NCI-H2029 (cell line): ENCODE measurements around the gene TRIM40.
A peak's percentile ranks its signal among the peaks of the same experiment; 100 is the strongest.
"Not testable (repeated sequence)": the region's sequence is repeated elsewhere in the genome, so short reads cannot be mapped to it uniquely, and the experiment has no call there.

Source experiments
- DNase-seq: peaks from one replicate; lab custom pipeline; 2025; lab: John Stamatoyannopoulos, UW

TRIM40 gene

GRCh38 chr6:30113003-30113759 lies 22.8 kb upstream of the TRIM40 start, which contains the start of gene TRIM31:
Gene TRIM31, minus strand, starts transcription at chr6:30113090. Its CDS starts 285 bp downstream, at chr6:30112805.
- no peak for DNase-seq

- no peak for DNase-seq
Observed at GRCh38 chr6:30113841-30114240, 22.1 kb upstream of the TRIM40 start.

- no peak for DNase-seq
Observed at GRCh38 chr6:30116724-30117123, 19.2 kb upstream of the TRIM40 start.

- not testable (repeated sequence) for DNase-seq
Observed at GRCh38 chr6:30118691-30119090, 17.2 kb upstream of the TRIM40 start.

GRCh38 chr6:30121446-30122366 lies 14.2 kb upstream of the TRIM40 start:
- DNase-seq, result no peak

- DNase-seq, result no peak
Observed at GRCh38 chr6:30122515-30122914, 13.4 kb upstream of the TRIM40 start.

- DNase-seq, result no peak
Observed at GRCh38 chr6:30127238-30128093, 8.5 kb upstream of the TRIM40 start.

GRCh38 chr6:30129265-30130178 lies 6.4 kb upstream of the TRIM40 start:
- DNase-seq, result no peak

- DNase-seq, result no peak
Observed at GRCh38 chr6:30130179-30130679, 5.7 kb upstream of the TRIM40 start.

- DNase-seq, result peak; percentile 72
Observed at GRCh38 chr6:30130887-30131862, 4.8 kb upstream of the TRIM40 start.

- no peak for DNase-seq
Observed at GRCh38 chr6:30131947-30132497, 3.9 kb upstream of the TRIM40 start.

GRCh38 chr6:30135147-30135546 lies 793 bp upstream of the TRIM40 start:
- no peak for DNase-seq

GRCh38 chr6:30136570-30137286 lies 788 bp downstream of the TRIM40 start:
- DNase-seq, result no peak

GRCh38 chr6:30140240-30140639 lies 4.3 kb downstream of the TRIM40 start:
- DNase-seq, result not testable (repeated sequence)

- no peak for DNase-seq
Observed at GRCh38 chr6:30142665-30143064, 6.7 kb downstream of the TRIM40 start.

- no peak for DNase-seq
Observed at GRCh38 chr6:30143780-30144179, 7.8 kb downstream of the TRIM40 start.

- no peak for DNase-seq
Observed at GRCh38 chr6:30144811-30145210, 8.9 kb downstream of the TRIM40 start.

GRCh38 chr6:30145818-30146217 lies 9.9 kb downstream of the TRIM40 start:
- DNase-seq, result no peak

- DNase-seq, result no peak
Observed at GRCh38 chr6:30147096-30147495, 11.2 kb downstream of the TRIM40 start.
